ENCODE data around the gene PARD3B.

PARD3B gene

DNA sequence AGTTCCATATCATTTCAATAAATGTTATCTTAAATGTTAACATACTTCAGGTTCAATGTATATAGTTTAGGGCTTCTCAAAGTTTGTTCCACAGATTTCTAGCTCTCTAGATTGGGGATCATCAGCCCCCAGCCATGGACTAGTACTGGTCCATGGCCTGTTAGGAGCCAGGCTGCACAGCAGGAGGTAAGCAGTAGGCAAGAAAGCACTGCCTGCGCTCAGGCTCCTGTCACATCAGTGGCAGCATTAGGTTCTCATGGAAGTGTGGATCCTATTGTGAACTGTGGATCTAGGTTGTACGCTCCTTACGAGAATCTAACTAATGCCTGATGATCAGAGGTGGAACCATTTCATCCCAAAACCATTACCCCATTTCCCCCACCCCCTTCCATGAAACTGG, 531.1 kb downstream of the PARD3B start:
- ATAC-seq (ENCODE audit: insufficient read depth, low read depth) (no peak), DNase-seq (no peak)
- Histone ChIP-seq H3K27me3 (ENCODE audit: insufficient read depth, low read length, poor library complexity) (peaks cover 9% of the 10 kb centered on the region), H3K79me2 (ENCODE audit: insufficient read depth, low read length) (no peaks in the 10 kb centered on the region), H3K4me1 (ENCODE audit: insufficient read depth, low read length) (no peaks in the 10 kb centered on the region), H3K4me3 (ENCODE audit: low read depth in 1 of 2, low read length in 2 of 2) (no peak overlapping the region), H4K20me1 (ENCODE audit: insufficient read depth, low read length) (no peaks in the 10 kb centered on the region), H3K27ac (ENCODE audit: low read length) (no peak overlapping the region), H3K36me3 (ENCODE audit: insufficient read depth, low read length) (no peaks in the 10 kb centered on the region), H3K9me3 (ENCODE audit: insufficient read depth, low read length, severe bottlenecking) (no peaks in the 10 kb centered on the region), H3K9ac (ENCODE audit: low read depth, low read length) (no peak overlapping the region), H3K4me2 (ENCODE audit: insufficient read depth, low read length) (no peak overlapping the region), H2AFZ (ENCODE audit: low read depth, low read length) (no peak overlapping the region)
- no peak for TF ChIP-seq EZH2 (IDR thresholded peaks at IDR 0.05; ENCODE audit: borderline replicate concordance, low read depth, low read length, severe bottlenecking)
- TF ChIP-seq, protein P1, sequence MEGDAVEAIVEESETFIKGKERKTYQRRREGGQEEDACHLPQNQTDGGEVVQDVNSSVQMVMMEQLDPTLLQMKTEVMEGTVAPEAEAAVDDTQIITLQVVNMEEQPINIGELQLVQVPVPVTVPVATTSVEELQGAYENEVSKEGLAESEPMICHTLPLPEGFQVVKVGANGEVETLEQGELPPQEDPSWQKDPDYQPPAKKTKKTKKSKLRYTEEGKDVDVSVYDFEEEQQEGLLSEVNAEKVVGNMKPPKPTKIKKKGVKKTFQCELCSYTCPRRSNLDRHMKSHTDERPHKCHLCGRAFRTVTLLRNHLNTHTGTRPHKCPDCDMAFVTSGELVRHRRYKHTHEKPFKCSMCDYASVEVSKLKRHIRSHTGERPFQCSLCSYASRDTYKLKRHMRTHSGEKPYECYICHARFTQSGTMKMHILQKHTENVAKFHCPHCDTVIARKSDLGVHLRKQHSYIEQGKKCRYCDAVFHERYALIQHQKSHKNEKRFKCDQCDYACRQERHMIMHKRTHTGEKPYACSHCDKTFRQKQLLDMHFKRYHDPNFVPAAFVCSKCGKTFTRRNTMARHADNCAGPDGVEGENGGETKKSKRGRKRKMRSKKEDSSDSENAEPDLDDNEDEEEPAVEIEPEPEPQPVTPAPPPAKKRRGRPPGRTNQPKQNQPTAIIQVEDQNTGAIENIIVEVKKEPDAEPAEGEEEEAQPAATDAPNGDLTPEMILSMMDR (IDR thresholded peaks at IDR 0.05; ENCODE audit: borderline replicate concordance, extremely low read depth, low read length, poor library complexity, severe bottlenecking) = no peak

GRCh38 chr2:205077159-205077558, 531.9 kb downstream of the PARD3B start:
- Histone ChIP-seq H3K9me3 (ENCODE audit: insufficient read depth, low read length, severe bottlenecking) (no peaks in the 10 kb centered on the region), H3K4me3 (ENCODE audit: low read depth in 1 of 2, low read length in 2 of 2) (no peak overlapping the region), H3K36me3 (ENCODE audit: insufficient read depth, low read length) (no peaks in the 10 kb centered on the region), H3K9ac (ENCODE audit: low read depth, low read length) (no peak overlapping the region), H2AFZ (ENCODE audit: low read depth, low read length) (no peak overlapping the region), H3K27me3 (ENCODE audit: insufficient read depth, low read length, poor library complexity) (peaks cover 9% of the 10 kb centered on the region), H3K27ac (ENCODE audit: low read length) (no peak overlapping the region), H3K4me2 (ENCODE audit: insufficient read depth, low read length) (no peak overlapping the region), H4K20me1 (ENCODE audit: insufficient read depth, low read length) (no peaks in the 10 kb centered on the region), H3K79me2 (ENCODE audit: insufficient read depth, low read length) (no peaks in the 10 kb centered on the region), H3K4me1 (ENCODE audit: insufficient read depth, low read length) (no peaks in the 10 kb centered on the region)
- DNase-seq (no peak), ATAC-seq (ENCODE audit: insufficient read depth, low read depth) (no peak)
- TF ChIP-seq, protein P1 (IDR thresholded peaks at IDR 0.05; ENCODE audit: borderline replicate concordance, extremely low read depth, low read length, poor library complexity, severe bottlenecking) = no peak
- no peak for TF ChIP-seq EZH2 (IDR thresholded peaks at IDR 0.05; ENCODE audit: borderline replicate concordance, low read depth, low read length, severe bottlenecking)

GRCh38 chr2:205078762-205079161, 533.5 kb downstream of the PARD3B start:
- no peak for TF ChIP-seq EZH2 (IDR thresholded peaks at IDR 0.05; ENCODE audit: borderline replicate concordance, low read depth, low read length, severe bottlenecking)
- TF ChIP-seq, protein P1 (IDR thresholded peaks at IDR 0.05; ENCODE audit: borderline replicate concordance, extremely low read depth, low read length, poor library complexity, severe bottlenecking) = no peak
- H3K27ac ChIP-seq (ENCODE audit: low read length) = no peak overlapping the region
- H3K9me3 ChIP-seq (ENCODE audit: insufficient read depth, low read length, severe bottlenecking) = no peaks in the 10 kb centered on the region

DNA sequence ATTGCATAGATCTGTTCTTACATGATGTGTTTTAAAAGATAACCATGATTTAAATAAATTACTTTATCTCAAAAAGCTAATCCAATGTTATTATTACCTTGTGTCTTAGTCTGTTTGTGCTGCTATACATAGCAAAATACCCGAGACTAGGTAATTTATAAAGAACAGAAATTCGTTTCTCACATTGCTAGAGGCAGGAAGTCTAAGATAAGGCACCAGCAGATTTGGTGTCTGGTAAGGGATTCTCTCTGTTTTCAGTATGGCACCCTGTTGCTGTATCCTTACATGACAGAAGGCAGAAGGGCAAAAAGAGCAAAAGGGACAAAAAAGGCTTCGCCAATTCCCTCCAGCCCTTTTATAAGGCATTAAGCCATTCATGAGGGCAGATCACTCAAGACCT, 533.9 kb downstream of the PARD3B start:
- TF ChIP-seq, protein P1 (IDR thresholded peaks at IDR 0.05; ENCODE audit: borderline replicate concordance, extremely low read depth, low read length, poor library complexity, severe bottlenecking) = no peak
- no peak for TF ChIP-seq EZH2 (IDR thresholded peaks at IDR 0.05; ENCODE audit: borderline replicate concordance, low read depth, low read length, severe bottlenecking)
- Histone ChIP-seq H3K36me3 (ENCODE audit: insufficient read depth, low read length) (no peaks in the 10 kb centered on the region), H3K4me3 (ENCODE audit: low read depth in 1 of 2, low read length in 2 of 2) (no peak overlapping the region), H3K4me1 (ENCODE audit: insufficient read depth, low read length) (no peaks in the 10 kb centered on the region), H3K4me2 (ENCODE audit: insufficient read depth, low read length) (no peak overlapping the region), H2AFZ (ENCODE audit: low read depth, low read length) (no peak overlapping the region), H3K9me3 (ENCODE audit: insufficient read depth, low read length, severe bottlenecking) (no peaks in the 10 kb centered on the region), H4K20me1 (ENCODE audit: insufficient read depth, low read length) (no peaks in the 10 kb centered on the region), H3K27ac (ENCODE audit: low read length) (no peak overlapping the region), H3K27me3 (ENCODE audit: insufficient read depth, low read length, poor library complexity) (peaks cover 4% of the 10 kb centered on the region), H3K9ac (ENCODE audit: low read depth, low read length) (no peak overlapping the region), H3K79me2 (ENCODE audit: insufficient read depth, low read length) (no peaks in the 10 kb centered on the region)
- DNase-seq = no peak
- no peak for ATAC-seq (ENCODE audit: insufficient read depth, low read depth)

More at GRCh38 chr2:205078762-205079161, 533.5 kb downstream of the PARD3B start:
- H3K36me3 ChIP-seq (ENCODE audit: insufficient read depth, low read length) = no peaks in the 10 kb centered on the region
- no peak overlapping the region for H3K4me3 ChIP-seq (ENCODE audit: low read depth in 1 of 2, low read length in 2 of 2)
- no peaks in the 10 kb centered on the region for H3K79me2 ChIP-seq (ENCODE audit: insufficient read depth, low read length)
- H3K4me2 ChIP-seq (ENCODE audit: insufficient read depth, low read length) = no peak overlapping the region
- H2AFZ ChIP-seq (ENCODE audit: low read depth, low read length) = no peak overlapping the region
- peaks cover 6% of the 10 kb centered on the region for H3K27me3 ChIP-seq (ENCODE audit: insufficient read depth, low read length, poor library complexity)
- H3K4me1 ChIP-seq (ENCODE audit: insufficient read depth, low read length) = no peaks in the 10 kb centered on the region
- H3K9ac ChIP-seq (ENCODE audit: low read depth, low read length) = no peak overlapping the region
- H4K20me1 ChIP-seq (ENCODE audit: insufficient read depth, low read length) = no peaks in the 10 kb centered on the region
- no peak for ATAC-seq (ENCODE audit: insufficient read depth, low read depth)
- DNase-seq = no peak

Measured in DND-41 (cell line).